CMK (cell line): ENCODE measurements around the gene TCN1.
"Not testable (repeated sequence)": the region's sequence is repeated elsewhere in the genome, so short reads cannot be mapped to it uniquely, and the experiment has no call there.

Experiments
- DNase-seq: peaks from one replicate; pipeline ENCODE4 v3.0.0-alpha.2; 2010; ENCODE audit warnings: low read depth

The TCN1 gene

GRCh38 chr11:59857439-59858434 lies 8.6 kb downstream of the TCN1 start:
- DNase-seq: no peak

GRCh38 chr11:59854871-59855270 lies 11.4 kb downstream of the TCN1 start:
- DNase-seq: no peak

- not testable (repeated sequence) for DNase-seq
Measured at GRCh38 chr11:59851416-59851815, 14.9 kb downstream of the TCN1 start.

- DNase-seq: not testable (repeated sequence)
Measured at GRCh38 chr11:59849551-59849950, 16.7 kb downstream of the TCN1 start.

DNA sequence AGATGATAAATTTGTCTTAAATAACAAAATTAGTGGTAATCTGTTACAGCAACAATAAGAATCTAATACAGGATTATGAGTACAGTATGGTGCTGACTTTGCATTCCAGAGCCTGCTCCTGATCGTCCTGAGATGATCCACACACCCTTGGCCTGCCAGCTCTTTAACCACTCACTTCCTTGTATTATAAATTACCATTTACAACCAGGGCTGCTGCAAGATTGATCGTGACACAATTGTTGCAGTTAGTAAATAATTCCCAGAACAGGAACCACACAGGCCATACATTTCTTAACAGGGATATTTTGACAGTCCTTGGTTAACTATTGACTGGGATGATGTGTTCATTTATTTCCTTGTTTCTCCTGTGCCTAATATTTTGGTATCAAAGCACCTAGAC lies 17.2 kb downstream of the TCN1 start:
- DNase-seq: no peak

DNA sequence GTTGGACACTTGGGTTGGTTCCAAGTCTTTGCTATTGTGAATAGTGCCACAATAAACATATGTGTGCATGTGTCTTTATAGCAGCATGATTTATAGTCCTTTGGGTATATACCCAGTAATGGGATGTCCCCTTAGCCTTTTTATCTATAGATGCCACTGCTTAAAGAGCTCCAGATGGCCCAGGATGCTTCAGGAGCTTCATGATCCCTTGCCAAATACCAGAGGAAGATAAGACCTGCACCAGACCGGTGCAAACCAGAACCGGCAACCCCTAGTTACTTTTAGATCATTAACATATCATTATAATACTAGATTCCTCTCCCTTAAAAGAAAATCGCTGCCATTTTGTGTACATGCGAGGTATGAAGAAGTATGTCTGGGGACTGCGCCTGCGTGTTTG lies 17.8 kb downstream of the TCN1 start:
- DNase-seq: not testable (repeated sequence)

DNA sequence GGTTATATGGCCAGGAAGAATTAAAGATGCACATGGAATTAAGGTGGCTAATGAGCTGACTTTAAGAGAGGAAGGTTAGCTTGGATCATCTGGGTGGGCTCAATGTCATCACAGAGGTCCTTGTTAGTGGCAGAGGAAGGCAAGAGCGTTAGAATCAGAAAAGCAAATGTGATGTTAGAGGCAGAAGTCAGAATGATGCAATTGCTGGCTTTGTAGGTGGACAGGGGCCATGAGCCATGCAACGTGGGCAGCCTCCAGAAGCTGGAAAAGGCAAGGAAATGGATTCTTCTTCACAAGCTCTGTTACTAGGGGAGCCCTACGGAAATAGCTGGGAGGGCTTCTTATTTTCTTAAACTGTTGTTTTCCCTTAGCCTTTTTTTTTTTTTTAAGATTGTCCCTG lies 18.7 kb downstream of the TCN1 start:
- DNase-seq: no peak

- no peak for DNase-seq
Measured at GRCh38 chr11:59846556-59846955, 19.7 kb downstream of the TCN1 start.

DNA sequence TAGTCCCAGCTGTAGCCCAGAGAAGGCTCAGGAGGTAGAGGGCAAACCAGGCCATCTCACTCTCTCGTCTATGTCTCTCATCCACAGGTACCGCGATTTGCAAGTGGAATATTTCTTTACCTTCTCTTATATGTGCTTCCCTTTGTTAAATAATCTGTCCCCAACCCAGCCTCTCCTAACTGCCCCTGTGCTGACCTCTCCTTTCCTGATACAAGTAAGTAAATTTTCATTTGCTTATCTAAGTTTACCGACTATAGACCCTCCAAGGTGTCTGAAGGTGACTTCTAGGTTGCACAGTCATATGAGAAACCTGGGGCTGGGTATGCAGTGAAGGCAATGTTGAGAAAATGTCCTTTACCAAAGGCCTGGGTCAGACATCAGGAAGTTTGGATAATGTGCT lies 20.9 kb downstream of the TCN1 start, which contains the start of gene CBLIF:
Gene CBLIF (minus strand): TSS at position 101 of the 400 bp plus-strand sequence. CDS start 46 bp downstream, at position 55.
- no peak for DNase-seq

DNA sequence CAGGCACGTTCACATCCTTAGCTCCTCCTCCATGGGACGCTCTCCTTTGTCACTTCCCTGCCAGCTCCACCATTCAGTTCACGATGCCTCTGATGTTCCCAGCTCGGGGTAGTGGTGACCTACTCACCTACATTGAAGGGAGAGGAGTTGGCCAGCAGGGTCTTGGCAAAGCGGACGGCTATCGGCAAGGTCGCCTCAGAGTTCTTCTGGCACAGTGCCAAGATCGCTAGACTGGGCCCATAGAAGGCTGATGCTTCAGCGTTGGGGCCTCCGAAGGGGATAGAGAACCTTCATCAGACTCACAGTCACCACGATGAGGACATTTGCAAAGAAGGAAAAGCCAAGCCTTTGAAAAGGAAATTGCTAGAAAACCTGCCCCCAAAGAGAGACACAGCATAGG lies 24.0 kb downstream of the TCN1 start:
- DNase-seq: no peak

- no peak for DNase-seq
Measured at GRCh38 chr11:59841514-59841913, 24.8 kb downstream of the TCN1 start.

DNA sequence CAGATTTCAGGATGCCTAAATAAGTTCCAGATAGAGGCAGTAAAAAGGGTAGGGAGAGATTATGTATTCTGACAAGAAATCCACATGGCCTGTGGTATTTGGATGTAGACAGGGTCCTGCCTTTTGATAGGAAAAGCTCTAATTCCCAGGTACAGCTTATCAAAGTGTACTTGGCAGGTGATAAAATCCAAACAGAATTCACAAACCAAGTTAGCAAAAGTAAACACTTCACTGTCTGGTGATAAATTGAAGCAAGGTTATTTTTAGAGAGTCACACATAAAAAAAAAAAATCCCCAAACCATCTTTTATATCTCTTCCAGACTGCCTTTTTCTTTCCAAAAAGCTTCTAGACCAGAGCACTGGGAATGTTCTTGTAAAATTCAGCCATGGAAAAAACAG lies 26.7 kb downstream of the TCN1 start:
- DNase-seq: no peak

GRCh38 chr11:59833602-59834001 lies 32.7 kb downstream of the TCN1 start:
- no peak for DNase-seq

DNA sequence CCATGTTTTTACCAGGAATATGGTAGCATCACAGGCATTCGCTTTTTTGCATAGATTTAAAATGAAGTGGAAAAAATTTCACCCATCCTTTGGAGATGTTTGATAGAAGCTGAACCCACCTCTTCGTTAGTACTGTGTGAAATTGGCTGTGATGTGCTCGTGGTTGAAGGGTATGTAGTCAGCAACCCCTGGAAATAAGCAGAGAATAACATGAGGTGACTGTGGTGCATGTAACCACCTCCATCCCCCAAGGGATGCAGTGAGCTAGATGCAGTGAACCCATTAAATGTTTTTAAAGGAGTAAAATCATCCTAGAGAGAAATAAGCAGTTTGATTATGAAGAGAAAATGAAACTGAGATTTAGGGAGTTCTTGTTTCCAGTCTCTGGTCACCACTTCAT lies 36.9 kb downstream of the TCN1 start:
- DNase-seq: no peak

DNA sequence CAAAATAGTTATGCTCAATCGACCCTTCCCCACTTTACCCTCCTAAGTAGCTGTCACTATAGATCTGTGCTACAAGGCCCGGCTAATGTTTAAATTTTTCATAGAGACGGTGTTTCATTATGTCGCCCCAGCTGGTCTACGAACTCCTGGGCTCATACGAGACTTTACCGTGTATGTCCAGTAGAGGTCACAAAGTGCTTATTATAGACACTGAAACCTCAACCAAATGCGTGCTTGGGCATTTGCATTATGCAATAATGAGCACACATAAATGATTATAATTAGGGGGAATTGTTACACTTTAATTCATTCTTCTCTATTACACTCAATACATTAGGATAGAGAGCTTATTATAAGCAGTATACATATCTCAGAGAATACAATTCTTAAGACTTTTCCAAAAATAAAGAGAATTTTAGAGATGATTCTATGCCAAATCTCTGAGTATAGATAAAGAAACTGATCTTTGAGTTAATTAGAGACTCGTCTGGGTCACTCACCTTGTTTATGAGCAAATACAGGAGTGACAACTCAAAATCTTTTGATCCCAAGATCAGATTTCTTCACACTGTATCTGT lies 43.2 kb downstream of the TCN1 start:
- no peak for DNase-seq

GRCh38 chr11:59818572-59818971 lies 47.7 kb downstream of the TCN1 start:
- no peak for DNase-seq

- not testable (repeated sequence) for DNase-seq
Measured at GRCh38 chr11:59816434-59816833, 49.9 kb downstream of the TCN1 start.

DNA sequence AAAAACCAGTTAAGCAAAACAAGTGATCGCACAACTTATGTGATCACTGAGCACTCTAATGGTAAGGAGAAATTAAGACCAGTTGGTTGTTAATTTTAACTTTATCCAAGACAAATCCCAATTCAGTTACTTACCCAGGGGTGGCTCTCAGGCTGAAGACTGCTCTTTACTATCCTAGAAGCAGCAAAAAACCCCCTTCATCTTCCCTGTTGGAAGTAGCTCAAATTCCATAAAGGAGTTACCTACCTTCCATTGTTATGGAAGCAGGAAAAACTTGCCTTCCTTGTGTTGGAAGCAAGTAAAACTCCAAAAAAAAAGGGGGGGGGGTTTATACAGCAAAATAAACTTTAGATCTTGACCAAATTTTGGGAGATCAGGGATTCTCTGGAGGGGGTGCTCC lies 50.5 kb downstream of the TCN1 start:
- DNase-seq: no peak

- no peak for DNase-seq
Measured at GRCh38 chr11:59814021-59814420, 52.3 kb downstream of the TCN1 start.

- DNase-seq: no peak
Measured at GRCh38 chr11:59813364-59813763, 52.9 kb downstream of the TCN1 start.

GRCh38 chr11:59812220-59812619 lies 54.1 kb downstream of the TCN1 start:
- no peak for DNase-seq

GRCh38 chr11:59810911-59811259 lies 55.4 kb downstream of the TCN1 start:
- DNase-seq: no peak

GRCh38 chr11:59810189-59810910 lies 55.9 kb downstream of the TCN1 start, which contains the start of gene MRPL16:
Gene MRPL16, minus strand, starts transcription at chr11:59810778. Its CDS starts 120 bp downstream, at chr11:59810658.
- peak; percentile 82 for DNase-seq
